DMS 273 treated with DMSO at 0.1 percent for 48 hours (cell line): ENCODE data around the gene FNBP1.

Source experiments
- DNase-seq: peaks from one replicate; lab custom pipeline; 2025; lab: John Stamatoyannopoulos, UW

Gene FNBP1

DNA sequence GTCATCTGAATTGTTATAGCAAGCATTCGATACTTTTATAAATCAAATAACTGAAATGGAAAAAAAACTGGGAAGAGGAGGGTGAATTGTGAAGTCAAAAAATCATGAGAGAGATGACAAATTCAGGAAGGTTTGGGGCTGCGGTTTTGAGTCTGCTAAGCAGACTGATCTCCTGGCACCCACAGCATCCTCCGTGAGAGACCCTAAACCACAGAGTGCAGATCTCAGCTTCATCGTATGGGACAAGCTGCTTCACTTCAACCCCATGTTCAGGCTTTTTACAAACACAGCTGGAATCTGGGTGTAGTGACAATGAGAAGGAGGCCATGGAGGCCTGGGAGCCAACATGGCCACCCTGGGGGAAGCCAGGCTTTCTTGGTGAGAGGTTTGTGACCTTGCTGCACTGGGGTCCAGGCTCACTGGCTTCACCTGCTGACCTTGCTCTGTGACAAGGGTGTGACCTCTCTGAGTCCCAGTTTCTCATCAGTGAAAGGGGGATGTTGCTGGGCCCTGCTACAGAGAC is 188.3 kb downstream of the FNBP1 start:
- DNase-seq = no peak

DNA sequence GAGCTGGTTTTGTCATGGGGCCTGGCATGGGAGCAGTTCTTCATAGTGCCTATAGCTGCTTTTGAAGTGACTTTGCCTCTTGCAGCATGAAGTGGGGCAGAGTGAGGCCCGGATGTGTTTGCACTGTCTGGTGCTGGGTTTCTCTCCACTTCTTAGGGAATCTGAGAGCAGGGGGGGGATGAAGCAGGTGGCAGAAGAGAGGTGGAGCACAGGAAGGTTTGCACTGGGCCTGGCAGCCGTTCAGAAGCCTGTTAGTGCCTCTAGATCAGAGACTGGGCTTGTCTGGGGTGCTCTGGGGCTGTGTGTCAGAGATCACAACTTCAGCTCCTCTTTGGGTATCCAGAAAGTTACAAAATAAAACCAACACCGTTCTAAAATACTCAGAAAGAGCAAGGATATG is 189.4 kb downstream of the FNBP1 start:
- DNase-seq = no peak

DNA sequence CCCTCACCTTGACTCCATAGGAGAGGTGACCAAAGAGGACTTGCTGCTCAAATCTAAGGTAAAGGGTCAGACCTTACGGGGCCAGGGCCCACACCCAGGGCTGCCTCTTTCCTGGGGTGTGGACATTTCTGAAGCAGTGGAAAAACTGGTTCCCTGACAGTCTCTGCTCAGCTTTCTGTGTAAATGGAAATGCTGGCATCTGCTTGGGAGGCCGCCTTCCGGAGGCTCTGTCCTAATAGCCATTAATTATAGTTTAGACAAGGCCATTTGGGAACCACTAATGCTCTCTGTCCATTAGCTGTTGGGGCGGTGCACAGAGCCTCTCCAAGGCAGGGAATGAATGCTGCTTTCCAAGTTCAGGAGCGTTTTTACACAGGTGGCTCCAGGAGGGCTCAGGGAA is 190.4 kb downstream of the FNBP1 start:
- no peak for DNase-seq

DNA sequence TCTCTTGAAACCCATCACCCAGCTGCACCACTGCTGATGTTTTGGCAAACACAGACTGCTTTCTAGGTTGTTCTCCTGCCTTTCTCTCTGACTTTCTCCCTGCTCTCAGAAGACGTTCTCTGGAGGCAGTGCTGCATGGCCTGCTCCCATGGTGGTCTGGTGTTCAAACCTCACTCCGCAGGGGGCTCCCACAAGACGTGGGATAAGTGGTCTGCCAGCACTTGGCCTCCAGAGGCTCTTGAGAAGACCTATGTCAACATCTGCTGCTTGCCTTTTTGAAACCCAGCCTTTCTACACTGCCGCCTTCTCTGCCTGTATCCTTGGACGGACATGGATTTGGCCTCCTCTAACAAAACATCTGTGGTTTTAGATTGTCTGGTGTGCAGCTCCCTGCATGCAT is 191.2 kb downstream of the FNBP1 start:
- no peak for DNase-seq

DNA sequence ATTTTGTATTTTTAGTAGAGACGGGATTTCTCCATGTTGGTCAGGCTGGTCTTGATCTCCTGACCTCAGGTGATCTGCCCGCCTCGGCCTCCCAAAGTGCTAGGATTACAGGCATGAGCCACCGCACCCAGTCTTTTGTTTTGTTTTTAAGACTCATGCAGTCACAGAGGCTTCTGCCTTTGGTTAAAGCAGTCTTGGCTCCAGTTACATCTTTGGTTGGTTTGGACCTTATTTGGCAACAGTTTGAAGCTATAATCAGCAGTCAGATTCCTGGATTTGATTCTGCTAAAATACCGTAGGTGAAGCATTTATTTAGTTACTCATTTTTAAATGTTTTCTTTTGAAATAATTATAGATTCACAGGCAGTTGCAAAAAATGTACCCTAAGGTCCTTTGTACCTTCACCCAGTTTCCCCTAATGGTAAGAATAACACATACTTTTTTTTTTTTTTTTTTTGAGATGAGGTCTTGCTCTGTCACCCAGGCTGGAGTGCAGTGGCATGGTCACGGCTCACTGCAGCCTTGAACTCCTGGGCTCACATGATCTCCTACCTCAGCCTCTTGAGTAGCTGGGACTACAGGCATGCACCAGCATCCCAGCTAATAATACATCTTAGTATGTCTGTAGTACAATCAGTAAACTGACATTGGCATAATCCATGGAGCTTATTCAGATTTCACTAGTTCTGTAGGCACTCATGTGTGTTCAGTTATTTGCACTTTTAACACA is 192.0 kb downstream of the FNBP1 start:
- no peak for DNase-seq

DNA sequence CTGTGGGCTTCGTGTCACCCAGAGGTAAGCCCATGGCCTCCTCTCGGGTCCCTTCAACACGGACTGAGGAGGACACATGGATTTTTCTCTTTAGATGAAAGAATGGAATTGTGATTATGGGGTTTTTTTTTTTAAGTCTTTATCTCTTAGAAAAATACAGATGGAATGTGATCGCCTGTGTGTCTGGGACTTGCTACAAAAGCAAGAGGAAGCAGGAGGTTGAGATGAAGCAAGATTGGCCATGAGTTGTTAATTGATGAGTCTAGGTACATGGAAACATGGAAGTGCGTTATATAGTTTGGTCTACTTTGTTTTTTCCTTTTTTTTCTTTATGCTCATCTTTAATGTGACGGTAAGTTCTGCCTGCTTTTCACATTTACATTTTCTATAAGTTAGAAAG is 193.1 kb downstream of the FNBP1 start:
- no peak for DNase-seq

DNA sequence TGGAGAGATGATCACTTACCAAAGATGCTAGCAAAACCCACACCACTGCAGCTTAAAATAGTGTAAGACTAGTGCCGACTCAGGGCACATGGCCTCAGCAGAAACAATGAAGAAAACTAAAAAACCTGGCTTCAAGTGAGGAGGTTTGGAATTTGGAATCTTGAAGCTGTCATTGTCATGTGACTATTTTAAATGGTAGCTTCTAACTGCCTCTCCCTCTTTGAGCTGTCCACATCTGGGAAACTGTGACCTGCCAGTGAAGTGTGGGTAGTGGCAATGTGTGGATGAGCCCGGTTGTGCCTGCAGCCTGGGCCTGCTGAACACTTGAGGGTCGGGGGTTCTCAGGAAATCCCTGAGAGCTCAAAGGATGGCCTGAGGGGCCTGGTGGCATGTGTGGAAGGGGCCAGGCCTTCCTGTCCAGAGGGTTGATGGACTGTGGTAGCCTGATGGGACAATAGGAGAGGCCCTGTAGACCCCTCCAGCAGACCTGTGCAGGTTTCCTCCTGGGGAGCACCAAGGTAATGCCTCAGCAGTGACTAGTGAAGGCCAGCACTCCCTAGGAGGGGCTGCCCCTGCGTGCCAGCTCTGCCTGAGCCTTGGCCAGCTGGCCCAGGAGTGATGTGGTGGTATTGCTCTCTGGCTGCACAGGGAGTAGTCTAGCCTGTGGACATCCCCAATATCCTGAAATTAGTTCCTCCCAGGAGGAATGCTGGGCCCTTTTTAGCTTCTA is 194.1 kb downstream of the FNBP1 start:
- DNase-seq = no peak

DNA sequence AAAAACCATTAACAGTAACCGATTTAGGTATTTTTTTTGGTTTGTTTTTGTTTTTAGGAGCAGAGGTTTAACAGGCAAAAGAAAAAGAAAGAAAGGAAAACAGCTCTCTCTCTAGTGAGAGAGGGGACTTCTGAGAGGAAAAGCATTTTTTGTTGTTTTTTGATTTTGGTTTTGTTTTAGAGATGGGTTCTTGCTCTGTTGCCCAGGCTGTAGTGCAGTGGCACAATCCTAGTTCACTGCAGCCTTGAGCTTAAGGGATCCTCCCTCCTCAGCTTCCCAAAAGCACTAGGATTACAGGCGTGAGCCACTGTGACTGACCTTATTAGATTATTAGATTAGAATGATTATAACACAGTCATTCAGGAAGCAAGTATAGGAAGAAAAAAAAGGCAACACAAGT is 197.6 kb downstream of the FNBP1 start:
- no peak for DNase-seq

DNA sequence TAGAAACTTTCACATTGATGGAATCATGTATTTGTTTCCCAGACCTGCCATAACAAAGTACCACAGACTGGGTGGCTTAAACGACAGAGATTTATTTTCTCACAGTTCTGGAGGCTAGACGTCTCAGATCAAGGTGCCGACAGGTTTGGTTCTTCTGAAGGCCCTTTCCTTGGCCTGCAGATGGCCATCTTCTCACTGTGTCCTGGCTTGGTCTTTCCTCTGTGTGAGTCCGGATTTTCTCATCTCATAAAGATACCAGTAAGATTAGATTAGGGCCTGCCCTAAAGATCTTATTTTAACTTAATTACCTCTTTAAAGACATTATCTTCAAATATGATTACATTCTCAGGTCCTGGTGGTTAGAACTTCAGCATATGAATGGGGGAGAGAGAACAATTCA is 201.9 kb downstream of the FNBP1 start:
- DNase-seq = no peak

DNA sequence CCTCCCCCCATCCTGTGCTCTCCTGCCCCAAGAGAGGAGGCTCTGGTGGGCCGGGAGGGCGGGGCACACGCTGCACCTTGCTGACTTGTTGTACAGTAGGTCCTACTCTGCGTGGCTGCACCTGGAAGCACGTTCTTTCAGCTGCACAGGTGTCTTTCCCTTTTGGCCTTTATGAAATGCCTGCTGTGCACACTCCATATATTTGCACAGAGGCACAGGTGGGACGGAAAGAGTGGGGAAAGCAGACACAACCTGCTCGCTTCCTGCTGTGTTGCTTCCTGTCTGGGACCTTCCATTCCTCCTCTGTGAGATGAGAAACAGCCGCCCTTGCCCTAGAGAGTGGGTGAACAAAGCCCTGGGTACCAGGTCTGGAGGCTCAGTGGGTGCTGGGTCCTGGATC is 203.0 kb downstream of the FNBP1 start:
- DNase-seq = no peak

DNA sequence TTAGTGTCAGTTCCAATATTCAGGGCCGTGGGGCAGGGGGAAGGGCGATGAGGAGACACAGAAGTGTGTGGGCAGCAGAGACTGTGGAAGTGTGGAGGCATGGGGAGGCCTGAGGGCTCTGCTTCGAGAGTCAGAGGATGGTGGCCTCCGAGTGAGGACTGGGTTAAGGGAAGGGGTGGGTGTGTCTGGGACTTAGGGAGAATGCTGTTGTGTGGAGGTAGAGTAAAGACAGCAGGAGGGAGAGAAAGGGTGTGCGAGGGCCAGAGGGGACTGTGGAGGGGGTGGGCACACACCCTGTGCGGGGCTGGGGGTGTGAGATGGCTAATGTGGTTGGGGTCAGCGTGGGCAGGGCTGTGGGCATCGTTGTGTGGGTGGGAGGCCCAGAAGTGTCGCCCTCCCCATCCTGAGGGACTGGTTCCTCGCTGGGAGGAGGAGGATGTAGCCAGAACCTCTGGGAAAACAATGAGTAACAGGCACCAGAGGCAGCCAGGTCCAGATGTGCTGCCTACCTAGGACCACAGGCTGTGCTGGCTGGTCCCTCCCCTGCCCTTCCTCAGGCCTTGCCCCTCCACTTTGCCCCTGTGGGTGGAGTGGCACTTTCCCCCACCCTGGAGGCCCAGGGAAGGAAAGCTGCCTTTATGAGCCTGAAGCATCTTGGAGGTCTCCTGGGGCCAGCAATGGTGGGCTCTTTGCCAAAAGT is 203.5 kb downstream of the FNBP1 start:
- DNase-seq = no peak

DNA sequence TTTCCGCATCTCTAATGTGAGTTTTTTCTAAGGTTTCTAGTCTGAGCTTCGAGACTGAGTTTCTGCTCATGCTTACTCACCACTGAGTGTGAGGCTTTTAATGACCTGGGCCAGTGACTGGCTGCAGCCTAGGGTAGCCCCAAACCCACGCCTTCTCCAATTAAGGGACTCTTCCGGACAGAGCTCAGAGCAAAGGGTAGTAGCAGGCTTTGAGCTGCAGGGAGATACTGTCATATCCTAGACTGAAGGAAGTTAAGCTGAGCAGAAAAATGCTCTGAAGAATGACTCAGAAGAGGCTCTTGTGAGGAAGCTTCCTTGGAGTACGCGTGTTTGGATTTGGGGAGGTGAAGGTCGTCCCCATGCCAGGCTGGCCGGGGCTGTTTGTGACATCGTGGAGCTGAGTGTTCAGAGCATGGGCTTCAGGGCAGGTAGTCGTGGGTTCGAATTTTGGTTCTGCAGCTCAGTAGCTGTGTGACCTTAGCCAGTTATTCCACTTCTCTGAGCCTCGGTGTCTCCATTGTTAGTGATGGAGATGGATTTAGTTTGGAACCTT is 204.2 kb downstream of the FNBP1 start:
- no peak for DNase-seq
